IMR-90 (cell line): ENCODE measurements around the gene DENND1B. TPM values are rescaled to one million over a fixed set of nuclear protein-coding genes. Genes with fewer than 3 reads are reported as not detected.

Experiments used
- ATAC-seq: fragments of 200-7000 bp; cut with Tn5 transposase; 2 replicates; pipeline ENCODE4 v1.9.1; 2020; ENCODE audit warnings: low read depth, mild to moderate bottlenecking, moderate library complexity
- BruUV-seq: library from RNA; stranded (reverse); fragments of 400-500 nt; replicated peaks from 2 replicates; lab custom pipeline; 2021; lab: Mats Ljungman, UMichigan
- CTCF ChIA-PET: fragments of 300-600 bp; formaldehyde crosslinking; extraction: SDS; loops from one replicate; lab custom pipeline; 2021; ENCODE audit warnings: antibody characterized with exemption; lab: Yijun Ruan, JAX
- POLR2A ChIA-PET: fragments of 300-600 bp; sonication (Branson Sonifier 250); formaldehyde crosslinking; loops from one replicate; lab custom pipeline; 2022; ENCODE audit warnings: antibody characterized with exemption; ENCODE audit not compliant: unreplicated experiment; lab: Charles Lee
- DNase-seq: peaks from one replicate; pipeline ENCODE4 v3.0.0; 2013
- H2AFZ ChIP-seq: replicated peaks from 2 replicates; pipeline ENCODE3; 2013; ENCODE audit warnings: low read length, mild to moderate bottlenecking; ENCODE audit not compliant: poor library complexity
- H2AK5ac ChIP-seq: 2 replicates; pipeline ENCODE4 v1.6.1; 2013; ENCODE audit warnings: low read depth, low read length, inconsistent platforms
- H2AK9ac ChIP-seq: replicated peaks from 2 replicates; pipeline ENCODE3; 2013; ENCODE audit warnings: mild to moderate bottlenecking, low read depth, low read length, moderate library complexity; ENCODE audit not compliant: poor library complexity
- H2BK120ac ChIP-seq: 2 replicates; pipeline ENCODE4 v1.6.1; 2013; ENCODE audit warnings: low read depth, low read length, inconsistent platforms
- H2BK15ac ChIP-seq: 3 replicates; pipeline ENCODE4 v1.6.1; 2013; ENCODE audit warnings: low read depth, low read length, inconsistent platforms
- H2BK20ac ChIP-seq: 2 replicates; pipeline ENCODE4 v1.6.1; 2013; ENCODE audit warnings: low read depth, mild to moderate bottlenecking, inconsistent platforms, low read length, moderate library complexity
- H2BK5ac ChIP-seq: 2 replicates; pipeline ENCODE4 v1.6.1; 2013; ENCODE audit warnings: mild to moderate bottlenecking, low read depth, low read length, inconsistent platforms; ENCODE audit not compliant: poor library complexity, severe bottlenecking
- H3K14ac ChIP-seq: replicated peaks from 2 replicates; pipeline ENCODE4 v1.6.1; 2013; ENCODE audit warnings: low read depth, low read length, inconsistent platforms
- H3K18ac ChIP-seq: 2 replicates; pipeline ENCODE4 v1.6.1; 2013; ENCODE audit warnings: low read depth, low read length, control low read depth
- H3K23ac ChIP-seq: 2 replicates; pipeline ENCODE4 v1.6.1; 2013; ENCODE audit warnings: low read depth, low read length, inconsistent platforms
- H3K27ac ChIP-seq: 2 replicates; pipeline ENCODE4 v1.5.1; 2013; ENCODE audit warnings: mild to moderate bottlenecking, control low read depth, low read length; ENCODE audit not compliant: insufficient read depth
- H3K27me3 ChIP-seq: 2 replicates; pipeline ENCODE4 v1.6.1; 2013; ENCODE audit warnings: low read length; ENCODE audit not compliant: control insufficient read depth, insufficient read depth
- H3K36me3 ChIP-seq: 2 replicates; pipeline ENCODE4 v1.6.1; 2013; ENCODE audit warnings: low read length, mixed read lengths; ENCODE audit not compliant: control insufficient read depth, insufficient read depth
- H3K4ac ChIP-seq: 2 replicates; pipeline ENCODE4 v1.6.1; 2013; ENCODE audit warnings: low read depth, low read length, inconsistent platforms
- H3K4me1 ChIP-seq: 2 replicates; pipeline ENCODE4 v1.6.1; 2013; ENCODE audit warnings: low read length, mixed read lengths; ENCODE audit not compliant: control insufficient read depth, insufficient read depth
- H3K4me2 ChIP-seq: 2 replicates; pipeline ENCODE4 v1.6.1; 2013; ENCODE audit warnings: low read depth, mild to moderate bottlenecking, control low read depth, low read length, moderate library complexity
- H3K4me3 ChIP-seq: 2 replicates; pipeline ENCODE4 v1.5.1; 2013; ENCODE audit warnings: low read depth, mild to moderate bottlenecking, control low read depth, low read length, moderate library complexity; ENCODE audit not compliant: insufficient read depth
- H3K56ac ChIP-seq: 2 replicates; pipeline ENCODE4 v1.6.1; 2013; ENCODE audit warnings: low read length, inconsistent platforms; ENCODE audit not compliant: insufficient read depth; ENCODE audit errors: extremely low read depth
- H3K79me1 ChIP-seq, 2 experiments: 2 replicates each; pipeline ENCODE4 v1.6.1; 2013; ENCODE audit warnings: low read length in 2 of 2, inconsistent platforms in 1 of 2, low read depth in 1 of 2
- H3K9ac ChIP-seq: 2 replicates; pipeline ENCODE4 v1.6.1; 2013; ENCODE audit warnings: low read depth, low read length, control low read depth
- H3K9me1 ChIP-seq: 2 replicates; pipeline ENCODE4 v1.6.1; 2013; ENCODE audit warnings: low read length, inconsistent platforms; ENCODE audit not compliant: insufficient read depth
- H3K9me3 ChIP-seq: 2 replicates; pipeline ENCODE4 v1.6.1; 2013; ENCODE audit warnings: low read length; ENCODE audit not compliant: control insufficient read depth, insufficient read depth
- H4K20me1 ChIP-seq: 2 replicates; pipeline ENCODE4 v1.6.1; 2013; ENCODE audit warnings: low read length, inconsistent platforms; ENCODE audit not compliant: insufficient read depth
- H4K5ac ChIP-seq: 2 replicates; pipeline ENCODE4 v1.6.1; 2013; ENCODE audit warnings: mild to moderate bottlenecking, low read depth, low read length, control low read depth
- H4K8ac ChIP-seq, 2 experiments: 2 replicates each; pipeline ENCODE4 v1.6.1; 2013; ENCODE audit warnings: low read depth in 2 of 2, low read length in 2 of 2, control low read depth in 1 of 2, inconsistent platforms in 1 of 2
- H4K91ac ChIP-seq: 2 replicates; pipeline ENCODE4 v1.6.1; 2013; ENCODE audit warnings: low read depth, low read length, inconsistent platforms; ENCODE audit not compliant: insufficient read depth
- BHLHE40 ChIP-seq: fragments of 150-350 bp; IDR thresholded peaks from 2 replicates; pipeline ENCODE4 v1.6.1; 2016; ENCODE audit warnings: mild to moderate bottlenecking, low read depth, low read length
- CEBPB ChIP-seq: IDR thresholded peaks from 2 replicates; pipeline ENCODE4 v1.6.1; 2012; ENCODE audit warnings: low read depth, low read length, improper control_type of control experiment
- CHD1 ChIP-seq: IDR thresholded peaks from 2 replicates; pipeline ENCODE4 v1.6.1; 2012; ENCODE audit warnings: low read depth, low read length, improper control_type of control experiment
- FOS ChIP-seq: fragments of 150-350 bp; IDR thresholded peaks from 2 replicates; pipeline ENCODE4 v1.6.1; 2016; ENCODE audit warnings: low read depth, low read length
- MAFK ChIP-seq: IDR thresholded peaks from 2 replicates; pipeline ENCODE4 v1.6.1; 2012; ENCODE audit warnings: low read depth, low read length, improper control_type of control experiment
- MAZ ChIP-seq: IDR thresholded peaks from 2 replicates; pipeline ENCODE4 v1.6.1; 2012; ENCODE audit warnings: low read depth, mild to moderate bottlenecking, low read length, improper control_type of control experiment, moderate library complexity, borderline replicate concordance
- MXI1 ChIP-seq: IDR thresholded peaks from 2 replicates; pipeline ENCODE4 v1.6.1; 2012; ENCODE audit warnings: low read depth, mild to moderate bottlenecking, low read length, moderate library complexity, borderline replicate concordance
- NFE2L2 ChIP-seq: fragments of 150-350 bp; IDR thresholded peaks from 2 replicates; pipeline ENCODE4 v1.6.1; 2016; ENCODE audit warnings: low read depth, mild to moderate bottlenecking, low read length
- RAD21 ChIP-seq: IDR thresholded peaks from 2 replicates; pipeline ENCODE4 v1.6.1; 2012; ENCODE audit warnings: low read length, improper control_type of control experiment
- RCOR1 ChIP-seq: IDR thresholded peaks from 2 replicates; pipeline ENCODE4 v1.6.1; 2012; ENCODE audit warnings: mild to moderate bottlenecking, low read length, improper control_type of control experiment; ENCODE audit not compliant: insufficient replicate concordance
- RFX5 ChIP-seq: IDR thresholded peaks from 2 replicates; pipeline ENCODE4 v1.8.0; 2012; ENCODE audit warnings: low read depth, mild to moderate bottlenecking, low read length, moderate library complexity
- SMC3 ChIP-seq: fragments of 150-350 bp; IDR thresholded peaks from 2 replicates; pipeline ENCODE4 v1.6.1; 2016; ENCODE audit warnings: low read depth, mild to moderate bottlenecking, antibody characterized with exemption, low read length, moderate library complexity
- WGBS, 2 experiments: methylation state at CpG; one replicate each; pipeline versions ENCODE4 v1.1.5 to v1.1.7; 2013; ENCODE audit warnings: missing lambda C conversion rate in 2 of 2; ENCODE audit not compliant: insufficient read length in 1 of 2; ENCODE audit errors: extremely low coverage in 2 of 2; 5-methylcytosine and 5-hydroxymethylcytosine counted together
- dilution Hi-C: fragments of 300-500 bp; cut with HindIII; formaldehyde crosslinking; loops from one replicate; pipeline ENCODE4 v1.14.3; 2018; ENCODE audit warnings: low sequenced_read_pairs; ENCODE audit not compliant: unreplicated experiment
- in situ Hi-C: fragments of 300-500 bp; cut with MboI; formaldehyde crosslinking; loops from 3 replicates; pipeline ENCODE4 v1.14.3; 2019; ENCODE audit warnings: low sequenced_read_pairs, inconsistent platforms, mixed read lengths
- intact Hi-C: fragments of 100-400 bp; cut with micrococcal nuclease; formaldehyde crosslinking; loops from 2 replicates; pipeline ENCODE4 v1.10.0; 2022
- polyA plus RNA-seq, 3 experiments: library from polyadenylated mRNA; depleted of rRNA; stranded (reverse); fragments of >200 nt; gene quantifications; 2 replicates each; pipeline ENCODE4 v1.2.3, GENCODE V29; 2012; ENCODE audit warnings: low replicate concordance in 1 of 3
- total RNA-seq: library from RNA; depleted of rRNA; stranded (reverse); fragments of >200 nt; gene quantifications from 2 replicates; pipeline ENCODE4 v1.2.3, GENCODE V29; 2012
- TF ChIP-seq, protein P1 (sequence below): fragments of 150-350 bp; IDR thresholded peaks from 2 replicates; pipeline ENCODE4 v1.6.1; 2017; ENCODE audit warnings: mild to moderate bottlenecking, antibody characterized with exemption, low read length, low read depth
- TF ChIP-seq, protein P2 (sequence below): conservative IDR thresholded peaks from 2 replicates; pipeline ENCODE4 v1.5.1; 2012; ENCODE audit warnings: mild to moderate bottlenecking, low read depth, low read length, improper control_type of control experiment
- TF ChIP-seq, protein P3 (sequence below): fragments of 150-350 bp; IDR thresholded peaks from 2 replicates; pipeline ENCODE4 v1.6.1; 2016; ENCODE audit warnings: low read depth, mild to moderate bottlenecking, low read length, moderate library complexity, borderline replicate concordance

DENND1B gene
- total and polyA plus RNA-seq, 2 of the 4 experiments (the other 2 are of a cell fraction), result 4.0 to 24.2 TPM

DNA sequence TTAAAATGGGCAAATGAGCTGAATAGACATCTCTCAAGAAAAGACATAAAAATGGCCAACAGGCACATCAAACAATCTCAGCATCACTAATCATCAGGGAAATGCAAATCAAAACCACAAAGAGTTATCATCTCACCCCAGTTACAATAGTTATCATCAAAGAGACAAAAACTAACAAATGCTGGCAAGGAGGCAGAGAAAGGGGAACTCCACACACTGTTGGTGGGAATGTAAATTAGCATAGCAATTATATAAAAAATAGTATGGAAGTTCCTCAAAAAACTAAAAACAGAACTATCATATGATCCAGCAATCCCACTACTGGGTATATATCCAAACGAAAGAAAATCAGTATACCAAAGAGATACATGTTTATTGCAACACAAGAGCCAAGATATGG lies 68.7 kb downstream of the DENND1B start:
- peaks cover 0 to 2% of the 10 kb centered on the region in 2 experiments; a peak in 1 of 4 replicates for H3K79me1 ChIP-seq
- H2BK120ac ChIP-seq, result no peak overlapping the region
- no CpG with 5 or more reads among the region's 1 CpG for WGBS, 2 experiments
- H2BK5ac ChIP-seq, result no peak overlapping the region
- intact Hi-C loops (no loop called here), in situ Hi-C loops (no loop called here), dilution Hi-C loops (no loop called here)
- no peak overlapping the region for H4K91ac ChIP-seq
- H3K9me3 ChIP-seq, result no peaks in the 10 kb centered on the region
- H2BK15ac ChIP-seq, result no peak overlapping the region
- H3K4me2 ChIP-seq, result no peak overlapping the region
- no peak overlapping the region for H2BK20ac ChIP-seq
- POLR2A ChIA-PET, result no interaction called here
- no peak overlapping the region for H3K27ac ChIP-seq
- H4K8ac ChIP-seq, result no peak overlapping the region
- H3K14ac ChIP-seq, result no peak overlapping the region
- no peak overlapping the region for H3K23ac ChIP-seq
- H3K18ac ChIP-seq, result no peak overlapping the region
- H3K36me3 ChIP-seq, result no peaks in the 10 kb centered on the region
- H3K4ac ChIP-seq, result no peak overlapping the region
- no peak overlapping the region for H3K4me3 ChIP-seq
- no peak overlapping the region for H2AK9ac ChIP-seq
- ATAC-seq (no peak), DNase-seq (no peak)
- no peak overlapping the region for H3K9ac ChIP-seq
- H3K4me1 ChIP-seq, result no peaks in the 10 kb centered on the region
- H3K56ac ChIP-seq, result no peak overlapping the region
- CTCF ChIA-PET, result no interaction called here
- no peak overlapping the region for H2AK5ac ChIP-seq
- H2AFZ ChIP-seq, result no peak overlapping the region
- no peaks in the 10 kb centered on the region for H4K20me1 ChIP-seq
- TF ChIP-seq, protein P1, sequence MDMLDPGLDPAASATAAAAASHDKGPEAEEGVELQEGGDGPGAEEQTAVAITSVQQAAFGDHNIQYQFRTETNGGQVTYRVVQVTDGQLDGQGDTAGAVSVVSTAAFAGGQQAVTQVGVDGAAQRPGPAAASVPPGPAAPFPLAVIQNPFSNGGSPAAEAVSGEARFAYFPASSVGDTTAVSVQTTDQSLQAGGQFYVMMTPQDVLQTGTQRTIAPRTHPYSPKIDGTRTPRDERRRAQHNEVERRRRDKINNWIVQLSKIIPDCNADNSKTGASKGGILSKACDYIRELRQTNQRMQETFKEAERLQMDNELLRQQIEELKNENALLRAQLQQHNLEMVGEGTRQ, result no peak
- TF ChIP-seq CHD1 (no peak), MAFK (no peak), BHLHE40 (no peak), MXI1 (no peak), NFE2L2 (no peak), RFX5 (no peak), RAD21 (no peak), MAZ (no peak), FOS (no peak), CEBPB (no peak), SMC3 (no peak), RCOR1 (no peak)
- TF ChIP-seq, protein P2, sequence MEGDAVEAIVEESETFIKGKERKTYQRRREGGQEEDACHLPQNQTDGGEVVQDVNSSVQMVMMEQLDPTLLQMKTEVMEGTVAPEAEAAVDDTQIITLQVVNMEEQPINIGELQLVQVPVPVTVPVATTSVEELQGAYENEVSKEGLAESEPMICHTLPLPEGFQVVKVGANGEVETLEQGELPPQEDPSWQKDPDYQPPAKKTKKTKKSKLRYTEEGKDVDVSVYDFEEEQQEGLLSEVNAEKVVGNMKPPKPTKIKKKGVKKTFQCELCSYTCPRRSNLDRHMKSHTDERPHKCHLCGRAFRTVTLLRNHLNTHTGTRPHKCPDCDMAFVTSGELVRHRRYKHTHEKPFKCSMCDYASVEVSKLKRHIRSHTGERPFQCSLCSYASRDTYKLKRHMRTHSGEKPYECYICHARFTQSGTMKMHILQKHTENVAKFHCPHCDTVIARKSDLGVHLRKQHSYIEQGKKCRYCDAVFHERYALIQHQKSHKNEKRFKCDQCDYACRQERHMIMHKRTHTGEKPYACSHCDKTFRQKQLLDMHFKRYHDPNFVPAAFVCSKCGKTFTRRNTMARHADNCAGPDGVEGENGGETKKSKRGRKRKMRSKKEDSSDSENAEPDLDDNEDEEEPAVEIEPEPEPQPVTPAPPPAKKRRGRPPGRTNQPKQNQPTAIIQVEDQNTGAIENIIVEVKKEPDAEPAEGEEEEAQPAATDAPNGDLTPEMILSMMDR, result no peak
- TF ChIP-seq, protein P3, sequence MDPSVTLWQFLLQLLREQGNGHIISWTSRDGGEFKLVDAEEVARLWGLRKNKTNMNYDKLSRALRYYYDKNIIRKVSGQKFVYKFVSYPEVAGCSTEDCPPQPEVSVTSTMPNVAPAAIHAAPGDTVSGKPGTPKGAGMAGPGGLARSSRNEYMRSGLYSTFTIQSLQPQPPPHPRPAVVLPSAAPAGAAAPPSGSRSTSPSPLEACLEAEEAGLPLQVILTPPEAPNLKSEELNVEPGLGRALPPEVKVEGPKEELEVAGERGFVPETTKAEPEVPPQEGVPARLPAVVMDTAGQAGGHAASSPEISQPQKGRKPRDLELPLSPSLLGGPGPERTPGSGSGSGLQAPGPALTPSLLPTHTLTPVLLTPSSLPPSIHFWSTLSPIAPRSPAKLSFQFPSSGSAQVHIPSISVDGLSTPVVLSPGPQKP, result no peak
- BruUV-seq, result no TSS peak
- no peaks in the 10 kb centered on the region for H3K27me3 ChIP-seq
- no peak overlapping the region for H4K5ac ChIP-seq
- no peaks in the 10 kb centered on the region for H3K9me1 ChIP-seq
